ENCODE data around the gene TLR8.
A peak's percentile ranks its signal among the peaks of the same experiment; 100 is the strongest.
"Not testable (repeated sequence)": the region's sequence is repeated elsewhere in the genome, so short reads cannot be mapped to it uniquely, and the experiment has no call there.

Gene TLR8

DNA sequence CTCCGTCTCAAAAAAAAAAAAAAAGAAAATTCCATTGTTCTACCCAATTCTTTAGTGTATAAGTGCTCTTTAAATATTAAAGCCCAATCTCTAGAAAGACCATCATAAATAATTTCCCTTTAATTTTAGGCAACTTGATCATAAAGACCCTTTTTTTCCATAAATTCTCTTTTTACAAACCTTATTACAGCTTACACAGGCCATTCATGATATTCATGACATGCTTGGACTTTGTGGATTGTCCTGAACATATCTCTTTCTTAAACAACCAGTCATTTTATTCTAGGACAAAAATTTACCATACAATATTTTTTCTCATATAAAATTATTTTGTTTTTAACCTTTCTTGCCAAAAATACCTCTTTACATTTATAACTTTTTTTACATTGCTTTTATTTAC, 30.5 kb downstream of the TLR8 start:
- no peak for DNase-seq (ENCODE audit: low read depth)
- no peak overlapping the region for H3K4me3 ChIP-seq (ENCODE audit: low read depth, low read length)

DNA sequence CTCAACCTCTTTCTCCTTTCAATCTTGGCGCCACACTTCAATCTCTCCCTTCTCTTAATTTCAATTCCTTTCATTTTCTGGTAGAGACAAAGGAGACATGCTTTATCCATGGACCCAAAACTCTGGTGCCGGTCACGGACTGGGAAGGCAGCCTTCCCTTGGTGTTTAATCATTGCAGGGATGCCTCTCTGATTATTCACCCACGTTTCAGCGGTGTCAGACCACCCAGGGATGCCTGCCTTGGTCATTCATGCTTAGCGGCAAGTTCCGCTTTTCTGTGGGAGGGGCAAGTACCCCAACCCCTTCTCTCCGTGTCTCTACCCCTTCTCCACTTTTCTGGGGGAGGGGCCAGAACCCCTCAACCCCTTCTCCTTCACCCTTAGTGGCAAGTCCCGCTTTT, 34.1 kb downstream of the TLR8 start:
- DNase-seq (ENCODE audit: low read depth); H3K4me3 ChIP-seq (ENCODE audit: low read depth, low read length): not testable (repeated sequence)

DNA sequence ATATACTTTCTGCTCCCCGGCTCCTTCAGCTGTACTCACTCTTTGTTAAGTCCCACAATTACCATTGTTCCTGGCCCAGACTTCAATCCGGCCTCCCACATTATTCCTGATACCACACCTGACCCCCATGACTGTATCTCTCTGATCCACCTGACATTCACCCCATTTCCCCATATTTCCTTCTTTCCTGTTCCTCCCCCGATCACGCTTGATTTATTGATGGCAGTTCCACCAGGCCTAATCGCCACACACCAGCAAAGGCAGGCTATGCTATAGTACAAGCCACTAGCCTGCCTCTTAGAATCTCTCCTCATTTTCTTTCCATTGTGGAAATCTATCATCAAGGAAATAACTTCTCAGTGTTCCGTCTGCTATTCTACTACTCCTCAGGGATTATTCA, 37.2 kb downstream of the TLR8 start:
- not testable (repeated sequence) for DNase-seq (ENCODE audit: low read depth); H3K4me3 ChIP-seq (ENCODE audit: low read depth, low read length)

DNA sequence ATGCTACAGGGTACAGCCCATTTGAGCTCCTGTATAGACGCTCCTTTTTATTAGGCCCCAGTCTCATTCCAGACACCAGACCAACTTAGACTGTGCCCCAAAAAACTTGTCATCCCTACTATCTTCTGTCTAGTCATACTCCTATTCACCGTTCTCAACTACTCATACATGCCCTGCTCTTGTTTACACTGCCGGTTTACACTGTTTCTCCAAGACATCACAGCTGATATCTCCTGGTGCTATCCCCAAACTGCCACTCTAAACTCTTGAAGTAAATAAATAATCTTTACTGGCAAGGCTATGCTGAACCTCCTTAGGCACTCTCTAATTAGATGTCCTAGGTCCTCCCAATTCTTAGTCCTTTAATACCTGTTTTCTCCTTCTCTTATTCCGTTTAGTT, 38.0 kb downstream of the TLR8 start:
- H3K4me3 ChIP-seq (ENCODE audit: low read depth, low read length); DNase-seq (ENCODE audit: low read depth): not testable (repeated sequence)

DNA sequence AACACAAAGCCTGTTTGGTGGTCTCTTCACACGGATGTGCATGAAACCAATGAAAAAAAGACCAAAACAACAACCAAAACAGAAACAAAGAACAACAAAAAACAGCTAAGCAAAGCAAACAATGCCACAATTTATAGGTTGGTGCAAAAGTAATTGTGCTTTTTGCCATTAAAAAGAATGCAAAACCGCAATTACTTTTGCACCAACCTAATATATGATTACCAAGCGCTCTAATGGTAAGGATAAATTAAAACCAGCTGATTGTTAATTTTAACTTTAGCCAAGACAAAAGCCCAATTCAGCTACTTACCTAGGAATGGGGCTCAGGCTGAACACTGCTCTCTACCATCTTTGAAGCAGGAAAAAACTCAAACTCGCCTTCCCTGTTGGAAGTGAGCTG, 39.1 kb downstream of the TLR8 start:
- H3K4me3 ChIP-seq (ENCODE audit: low read depth, low read length): no peak overlapping the region
- DNase-seq (ENCODE audit: low read depth): no peak

DNA sequence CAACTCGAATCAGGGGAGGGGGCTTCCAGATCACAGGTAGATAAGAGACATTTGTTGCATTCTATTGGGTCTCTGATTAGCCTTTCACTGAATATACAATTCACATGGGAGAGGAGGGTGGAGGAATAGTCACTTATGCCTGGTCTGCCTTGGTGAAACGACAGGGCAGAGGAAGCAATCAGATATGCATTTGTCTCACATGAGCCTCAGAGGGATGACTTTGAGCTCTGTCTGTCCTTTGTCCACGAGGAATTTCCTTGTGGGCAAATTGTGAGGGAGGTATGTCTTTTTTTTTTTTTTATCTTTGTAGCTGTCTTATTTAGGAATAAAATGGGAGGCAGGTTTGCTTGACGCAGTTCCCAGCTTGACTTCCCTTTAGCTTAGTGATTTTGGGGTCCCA, 40.0 kb downstream of the TLR8 start:
- H3K4me3 ChIP-seq (ENCODE audit: low read depth, low read length): no peak overlapping the region

DNA sequence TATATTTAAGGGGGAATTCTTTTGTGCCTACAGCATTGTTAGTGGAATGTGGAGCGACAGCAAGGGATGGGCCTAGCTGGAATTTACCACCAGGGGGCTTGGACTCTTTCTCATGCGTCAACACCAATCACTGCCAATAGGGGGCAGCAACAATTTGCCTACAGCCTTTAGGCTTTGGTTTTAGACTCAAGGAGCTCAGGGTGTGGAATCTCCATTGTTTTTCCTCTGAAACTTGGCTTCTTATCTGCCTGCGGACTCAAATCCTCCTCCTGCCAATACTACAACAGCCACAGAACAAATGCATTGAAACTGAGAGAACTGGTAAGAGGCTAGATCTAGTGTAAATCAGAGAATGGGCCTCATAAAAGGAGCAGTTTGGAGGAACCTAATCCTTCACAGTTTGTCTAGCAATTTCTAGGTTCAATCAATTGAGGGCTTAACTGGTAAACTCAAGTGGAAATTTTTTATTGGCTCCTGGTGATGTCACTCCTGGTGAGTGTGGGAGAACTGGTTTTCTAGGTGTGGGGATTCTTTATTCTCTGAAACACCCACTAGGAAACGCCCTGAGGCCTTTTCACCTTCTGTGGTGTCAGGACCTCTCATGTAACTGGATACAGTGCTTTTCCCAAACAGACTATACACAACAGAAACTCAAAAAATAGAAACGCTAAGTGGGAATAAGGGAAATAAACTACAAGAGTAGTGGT, 40.6 kb downstream of the TLR8 start:
- H3K4me3 ChIP-seq (ENCODE audit: low read depth, low read length): no peak overlapping the region
- DNase-seq (ENCODE audit: low read depth): peak; percentile 48

More for the DNA sequence above, 40.0 kb downstream of the TLR8 start:
- no peak for DNase-seq (ENCODE audit: low read depth)

DNA sequence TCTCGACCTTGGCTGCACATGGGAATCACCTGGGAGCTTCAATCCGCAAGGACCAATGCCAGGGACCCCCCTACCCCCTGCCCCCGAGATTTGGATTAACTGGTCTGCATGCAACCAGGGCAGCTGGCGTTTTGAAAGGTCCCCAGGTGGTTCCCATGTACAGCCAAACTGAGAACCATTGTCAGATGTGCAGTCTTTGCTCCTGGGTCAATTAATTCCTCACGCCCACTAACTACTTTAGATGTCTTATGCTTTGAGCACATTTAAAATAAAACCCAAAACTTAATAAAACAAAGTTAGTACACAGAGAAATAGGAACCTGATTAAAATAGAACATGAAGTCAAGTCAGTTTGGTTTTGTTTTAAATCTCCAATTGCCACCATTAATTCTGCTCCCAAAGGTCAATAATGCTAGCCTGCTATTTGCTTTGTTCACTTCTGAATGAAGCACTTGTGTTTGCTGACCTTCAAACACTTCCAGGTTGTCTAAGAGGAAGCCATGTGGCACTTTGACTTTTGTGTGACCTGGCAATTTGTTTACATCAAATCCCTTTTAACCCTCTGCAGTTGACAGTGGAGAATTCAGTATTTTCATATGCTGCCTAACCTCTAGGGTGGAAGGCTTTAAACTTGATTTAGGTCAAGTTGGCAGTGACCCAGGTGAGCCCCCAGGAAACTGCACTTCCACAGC, 41.3 kb downstream of the TLR8 start:
- no peak for DNase-seq (ENCODE audit: low read depth)
- no peak overlapping the region for H3K4me3 ChIP-seq (ENCODE audit: low read depth, low read length)

DNA sequence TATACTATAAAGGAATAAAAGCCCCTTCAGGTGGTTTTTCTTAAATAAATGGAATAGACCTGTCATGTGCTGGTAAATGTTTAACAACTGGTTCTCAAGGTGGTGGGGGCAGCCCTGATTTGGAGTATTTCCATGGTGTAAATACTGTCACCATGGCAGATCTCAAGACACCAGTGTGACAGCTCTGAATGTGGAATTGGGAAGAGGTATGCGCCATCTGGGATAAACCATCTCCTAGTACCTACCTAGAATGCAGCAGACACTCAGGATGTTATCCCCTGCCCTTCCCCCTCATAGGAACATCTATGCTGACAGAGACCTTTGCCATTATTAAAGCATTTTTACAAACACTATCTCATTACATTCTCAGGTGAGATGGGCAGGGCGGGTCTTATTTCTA, 42.1 kb downstream of the TLR8 start:
- no peak overlapping the region for H3K4me3 ChIP-seq (ENCODE audit: low read depth, low read length)
- DNase-seq (ENCODE audit: low read depth): no peak

DNA sequence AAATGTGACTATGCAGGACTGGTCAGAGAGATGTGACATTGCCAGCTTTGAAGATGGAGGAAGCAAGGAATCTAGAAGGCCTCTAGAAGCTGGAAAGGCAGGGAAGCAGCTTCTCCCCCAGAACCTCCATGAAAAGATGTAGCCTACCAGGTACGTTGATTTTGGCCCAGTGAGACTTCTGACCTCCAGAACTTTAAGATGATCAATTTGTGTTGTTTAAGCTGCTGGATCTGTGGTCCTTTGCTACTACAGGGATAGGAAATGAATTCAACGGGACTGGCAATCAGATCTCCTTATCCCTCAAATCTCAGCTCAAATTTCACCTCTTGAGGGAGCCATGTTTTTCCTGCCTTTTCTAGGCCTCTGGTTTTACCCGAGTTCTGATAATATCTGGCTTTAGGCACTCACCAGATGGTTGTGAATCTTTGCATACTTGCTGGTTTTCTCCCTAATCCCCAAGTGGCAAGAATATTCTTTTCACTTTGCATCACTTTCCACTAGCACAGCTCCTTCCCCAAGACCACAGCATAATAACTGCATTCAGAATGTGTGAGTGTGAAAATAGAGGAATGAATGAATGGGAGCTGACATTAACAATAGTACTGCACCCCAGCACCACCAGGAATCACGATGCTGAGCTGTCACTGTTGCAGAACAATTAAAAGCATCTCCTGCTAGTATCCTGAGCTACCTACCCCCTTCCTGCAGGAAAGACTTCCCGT, 42.9 kb downstream of the TLR8 start:
- DNase-seq (ENCODE audit: low read depth): peak; percentile 51
- no peak overlapping the region for H3K4me3 ChIP-seq (ENCODE audit: low read depth, low read length)

DNA sequence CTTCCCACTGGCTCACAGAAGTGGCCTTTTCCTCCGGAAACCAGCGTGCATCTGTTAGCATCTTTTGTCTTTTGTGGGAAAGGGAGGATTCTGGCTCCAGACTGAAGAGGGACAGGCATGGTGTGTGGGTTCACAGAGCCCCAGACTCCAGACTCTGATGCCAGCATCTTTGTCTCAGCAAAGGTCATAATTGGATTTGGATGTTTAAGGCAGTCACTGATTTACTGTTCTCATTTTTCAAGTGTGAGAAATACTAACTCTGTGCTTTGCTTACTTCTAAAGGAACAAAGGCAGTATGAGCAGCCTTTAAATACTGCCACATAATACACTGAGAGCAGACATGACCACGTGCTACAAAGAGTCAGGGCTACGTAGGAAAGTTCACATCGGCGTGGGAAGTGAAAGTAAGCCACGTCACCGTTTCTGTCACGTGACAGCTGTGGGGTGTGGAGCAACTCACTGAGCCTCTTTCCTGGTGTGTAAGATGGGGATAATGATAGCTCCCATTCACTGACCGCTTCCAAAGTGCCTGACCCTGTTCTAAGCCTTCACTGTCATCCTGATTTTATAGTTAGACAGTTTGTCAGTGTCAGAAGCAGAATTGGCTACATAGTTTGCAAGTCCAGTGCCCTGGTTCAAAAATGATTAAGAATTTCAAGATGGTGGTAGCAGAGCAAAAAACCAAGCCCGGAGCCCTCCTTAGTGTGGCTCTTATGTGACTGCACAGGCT, 43.7 kb downstream of the TLR8 start:
- peak; percentile 82 for DNase-seq (ENCODE audit: low read depth)
- no peak overlapping the region for H3K4me3 ChIP-seq (ENCODE audit: low read depth, low read length)

DNA sequence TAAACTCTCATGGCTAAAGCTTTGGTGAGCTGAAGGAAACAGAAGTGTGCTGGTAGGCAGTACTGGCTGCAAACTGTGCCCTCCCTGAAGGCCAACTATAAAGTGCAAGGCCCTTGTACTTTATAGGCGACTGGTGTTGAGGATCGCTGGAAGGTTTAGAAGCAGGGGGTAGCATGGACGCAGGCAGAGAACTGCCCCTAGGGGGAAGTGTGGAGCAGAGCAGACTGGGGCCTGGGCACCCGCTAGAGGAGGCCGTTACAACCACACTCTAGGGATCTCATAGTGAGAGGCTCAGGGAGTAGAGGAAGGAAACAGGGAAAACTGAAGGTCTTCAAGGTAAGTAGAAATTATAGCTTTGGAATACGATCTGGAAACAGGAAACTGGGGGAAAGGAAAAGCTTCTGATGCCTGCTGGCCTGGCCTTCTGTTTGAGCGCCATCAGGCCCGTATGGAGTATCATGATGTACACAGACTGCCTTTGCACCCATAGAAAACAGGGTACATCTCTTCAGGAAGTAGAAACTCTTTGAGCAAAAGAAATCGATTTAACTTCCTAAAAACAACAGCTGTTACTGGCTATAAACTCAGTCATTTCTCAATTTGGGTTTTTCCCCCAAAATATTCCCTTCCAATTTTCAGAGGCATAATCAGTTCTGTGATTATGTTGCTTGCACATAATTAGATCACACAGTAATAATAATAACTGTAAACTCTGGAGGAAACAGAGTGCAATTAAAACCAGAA, 44.6 kb downstream of the TLR8 start:
- H3K4me3 ChIP-seq (ENCODE audit: low read depth, low read length): no peak overlapping the region
- no peak for DNase-seq (ENCODE audit: low read depth)

DNA sequence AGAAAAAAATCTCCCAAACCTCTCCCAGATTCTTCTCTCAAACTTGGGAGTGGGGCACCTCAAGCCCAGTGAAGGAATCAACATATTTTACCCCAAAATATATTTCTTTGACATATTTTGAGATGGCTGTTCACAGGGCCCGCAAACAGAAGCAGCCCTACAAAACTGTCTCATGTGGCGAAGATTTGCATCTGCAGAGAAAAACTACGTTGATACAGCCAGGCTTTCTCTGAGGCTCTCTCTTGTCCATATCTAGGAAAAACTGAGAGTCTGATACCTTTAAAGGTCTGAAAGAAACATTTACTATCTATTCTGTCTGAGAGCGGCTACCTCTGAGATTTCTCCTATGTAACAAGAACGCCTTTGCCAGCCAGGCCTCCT, 45.2 kb downstream of the TLR8 start:
- H3K4me3 ChIP-seq (ENCODE audit: low read depth, low read length): no peak overlapping the region
- DNase-seq (ENCODE audit: low read depth): no peak

DNA sequence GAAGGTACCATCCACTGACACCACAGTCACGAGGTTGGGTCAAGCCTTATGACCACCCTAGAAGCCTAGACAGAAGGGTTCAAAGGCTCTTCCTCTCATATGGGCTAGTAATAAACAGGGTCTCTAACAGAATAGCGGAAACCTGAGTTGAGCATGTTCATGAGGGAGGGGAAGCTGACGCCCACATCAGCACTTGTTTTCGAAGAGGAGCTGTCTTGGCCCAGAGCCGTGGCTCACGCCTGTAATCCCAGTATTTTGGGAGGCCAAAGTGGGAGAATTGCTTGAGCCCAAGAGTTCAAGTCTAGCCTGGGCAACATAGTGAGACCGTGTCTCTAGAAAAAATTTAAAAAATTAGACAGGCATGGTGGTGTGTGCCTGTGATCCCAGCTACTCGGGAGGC, 47.0 kb downstream of the TLR8 start:
- no peak for DNase-seq (ENCODE audit: low read depth)
- H3K4me3 ChIP-seq (ENCODE audit: low read depth, low read length): no peak overlapping the region

DNA sequence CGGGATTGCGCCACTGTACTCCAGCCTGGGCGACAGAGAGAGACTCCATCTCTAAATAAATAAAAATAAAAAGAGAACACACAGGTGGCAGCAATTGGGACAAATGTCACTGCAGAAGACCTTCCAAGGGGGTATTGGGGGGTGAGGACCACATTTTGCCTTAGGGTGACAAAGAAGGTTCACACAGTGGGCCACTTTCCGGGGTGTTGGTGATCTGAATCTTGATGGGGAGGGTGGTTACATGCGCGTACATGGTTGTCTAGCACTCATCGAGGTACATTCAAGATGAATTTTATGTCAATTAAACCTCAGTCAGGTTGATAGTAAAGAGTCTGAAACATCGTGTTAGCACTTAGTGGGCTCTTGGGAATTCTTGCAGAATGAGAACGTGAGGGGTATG, 48.0 kb downstream of the TLR8 start:
- no peak overlapping the region for H3K4me3 ChIP-seq (ENCODE audit: low read depth, low read length)
- no peak for DNase-seq (ENCODE audit: low read depth)

DNA sequence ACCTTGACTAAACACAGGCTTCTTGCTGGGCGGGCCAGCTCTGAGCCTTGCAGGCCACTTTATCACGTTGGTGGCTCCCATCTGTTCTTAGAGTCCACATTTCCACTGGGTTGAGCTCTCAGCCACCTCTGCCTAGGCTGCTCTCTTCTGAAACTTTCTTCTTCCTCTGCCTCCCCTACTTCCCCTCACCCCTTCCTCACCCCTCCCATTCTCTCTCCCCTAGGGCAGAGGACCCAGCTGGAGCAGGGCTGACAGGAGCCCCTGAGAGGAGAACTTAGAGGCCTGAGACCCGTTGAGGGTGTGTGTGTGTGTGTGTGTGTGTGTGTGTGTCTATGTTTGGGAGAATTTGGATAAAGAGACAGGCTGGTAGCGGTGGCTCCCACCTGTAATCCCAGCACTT, 48.6 kb downstream of the TLR8 start:
- DNase-seq (ENCODE audit: low read depth): no peak
- H3K4me3 ChIP-seq (ENCODE audit: low read depth, low read length): no peak overlapping the region

DNA sequence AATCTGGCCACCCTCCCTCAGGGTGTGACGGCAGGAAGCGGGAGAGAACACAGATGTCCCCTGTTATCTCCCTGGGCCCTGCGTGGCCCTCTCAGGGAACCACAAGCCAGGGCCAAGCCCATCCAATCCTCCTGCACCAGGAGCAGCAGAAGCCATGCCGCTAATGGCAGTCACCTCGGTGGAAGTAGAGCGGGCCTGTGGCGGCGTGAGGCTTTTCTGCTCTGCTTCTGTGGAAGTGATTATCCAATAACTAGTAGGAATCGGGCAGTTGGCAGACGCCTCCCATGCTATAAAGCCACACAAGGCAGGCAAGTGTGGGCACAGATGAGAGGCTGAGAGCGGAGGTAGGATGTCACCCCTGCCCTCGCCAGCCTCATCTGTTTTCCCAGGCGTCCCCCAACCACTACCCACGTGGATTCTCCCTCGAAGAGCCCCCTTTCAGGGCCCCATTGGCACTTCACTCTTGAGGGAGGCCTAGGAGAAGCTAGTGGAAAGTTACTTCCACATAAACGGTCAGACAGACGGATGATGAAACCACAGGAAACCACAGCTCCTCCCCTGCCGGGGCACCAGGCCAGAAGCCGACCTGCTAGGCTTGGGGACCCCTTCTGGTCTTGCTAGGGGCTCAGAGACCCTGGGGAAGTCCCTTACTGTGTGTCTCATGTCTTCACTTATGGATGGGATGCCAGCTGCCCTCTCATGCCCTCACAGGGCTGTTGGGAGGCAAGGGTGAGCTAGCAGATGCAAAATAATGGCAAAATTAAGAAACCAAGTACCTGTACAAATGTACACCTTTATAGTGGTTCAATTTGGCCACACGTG, 49.7 kb downstream of the TLR8 start:
- H3K4me3 ChIP-seq (ENCODE audit: low read depth, low read length): no peak overlapping the region
- DNase-seq (ENCODE audit: low read depth): peak; percentile 67

DNA sequence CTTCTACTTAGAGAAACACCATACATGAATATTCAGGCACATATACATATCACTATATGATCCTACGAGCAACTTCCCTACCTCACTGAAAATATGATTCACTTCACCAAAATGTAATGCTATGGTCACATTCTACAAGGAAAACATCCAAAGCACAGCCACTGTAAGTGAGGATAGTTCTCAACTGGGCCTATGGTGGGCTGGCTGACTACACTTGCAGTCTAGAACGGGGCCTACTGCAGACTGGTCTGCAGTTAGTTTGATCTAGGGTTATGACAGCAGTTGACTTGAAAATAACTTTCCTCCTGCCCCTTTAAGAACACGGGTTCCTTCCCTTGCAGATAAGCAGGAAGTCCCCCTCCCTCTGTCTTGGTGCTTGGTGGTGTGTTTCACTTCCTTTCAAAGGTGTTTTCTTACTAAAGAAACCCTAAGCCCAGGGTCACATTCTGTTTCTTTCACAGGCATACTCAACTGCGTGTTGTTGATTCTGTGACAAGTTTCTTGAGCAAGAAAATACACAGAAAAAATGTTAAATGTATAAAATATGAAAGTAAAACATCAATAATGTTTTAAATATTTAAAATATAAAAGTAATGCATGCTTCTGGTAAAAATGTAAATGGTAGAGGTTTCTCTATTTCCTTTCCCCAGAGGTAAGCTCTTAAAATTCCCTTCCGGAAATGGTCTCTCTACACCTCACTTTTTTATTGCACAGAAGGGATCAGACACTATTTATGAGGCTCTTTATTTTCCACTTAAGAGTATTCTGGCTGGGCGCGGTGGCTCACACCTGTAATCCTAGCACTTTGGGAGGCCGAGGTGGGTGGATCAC, 50.5 kb downstream of the TLR8 start:
- H3K4me3 ChIP-seq (ENCODE audit: low read depth, low read length): no peak overlapping the region
- DNase-seq (ENCODE audit: low read depth): no peak

All from skeletal muscle cell (primary cell).